NCI-H187 (cell line): ENCODE results near the gene PCDHGC4.

Experiments
- DNase-seq, 2 experiments: peaks; one replicate each; lab custom pipeline; 2025; lab: John Stamatoyannopoulos, UW

Gene PCDHGC4

GRCh38 chr5:141529873-141530272 is 45.0 kb downstream of the PCDHGC4 start:
- no peak for DNase-seq

DNA sequence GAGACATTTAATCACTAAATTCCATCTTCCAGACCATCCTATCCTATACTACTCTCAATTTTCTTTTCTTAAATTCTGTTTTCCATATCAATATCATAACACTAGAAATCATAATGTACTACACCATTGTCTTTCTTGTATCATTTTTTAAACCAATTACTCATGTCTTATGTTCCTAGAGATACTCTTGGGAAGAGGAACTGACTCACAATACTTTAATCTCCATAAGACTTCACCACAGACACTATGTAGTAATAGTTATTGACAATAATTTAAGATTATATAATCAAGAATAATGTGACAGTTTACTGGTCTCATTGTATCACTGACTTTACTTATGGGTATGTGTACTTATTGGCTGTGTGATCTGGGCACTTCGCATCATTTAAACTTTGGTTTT is 47.9 kb downstream of the PCDHGC4 start:
- DNase-seq = no peak

- no peak for DNase-seq
Measured at GRCh38 chr5:141533897-141534296, 49.1 kb downstream of the PCDHGC4 start.

DNA sequence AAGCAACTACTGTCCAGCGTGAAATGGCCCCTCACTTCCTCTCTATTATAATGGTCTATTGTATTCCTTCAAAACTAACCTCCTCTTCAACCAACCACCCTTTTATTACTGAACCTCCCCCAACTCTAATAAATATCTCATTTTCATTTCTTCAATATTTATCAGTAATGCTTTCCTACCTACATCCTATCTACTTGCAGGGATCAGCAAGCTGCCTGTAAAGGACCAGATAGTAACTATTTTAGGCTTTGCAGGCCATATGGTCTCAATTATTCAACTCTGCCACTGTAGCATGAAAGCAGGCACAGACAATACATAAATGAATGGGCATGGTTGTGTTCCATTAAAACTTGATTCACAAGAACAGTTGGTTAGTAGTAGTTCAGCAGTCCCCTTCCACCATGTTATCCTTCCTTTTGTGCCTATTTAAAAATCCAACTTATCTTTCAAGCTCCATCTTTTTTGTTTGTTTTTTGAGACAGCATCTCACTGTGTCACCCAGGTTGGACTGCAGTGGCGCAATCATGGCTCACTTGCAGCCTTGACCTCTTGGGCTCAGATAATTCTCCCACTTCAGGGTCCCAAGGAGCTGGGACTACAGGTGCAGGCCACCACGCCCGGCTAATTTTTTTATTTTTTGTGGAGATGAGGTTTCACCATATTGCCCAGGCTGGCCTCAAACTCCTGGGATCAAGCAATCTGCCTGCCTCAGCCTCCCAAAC is 49.8 kb downstream of the PCDHGC4 start:
- no peak for DNase-seq
